LNCaP clone FGC (cell line): ENCODE data around the gene CUL1.

Experiments
- DNase-seq: peaks from one replicate; pipeline ENCODE4 v3.0.0-alpha.2; 2011; ENCODE audit warnings: low read depth
- H3K4me3 ChIP-seq: 2 replicates; pipeline ENCODE4 v1.5.1; 2011; ENCODE audit warnings: mild to moderate bottlenecking, low read depth, low read length, control low read depth
- CTCF ChIP-seq: IDR thresholded peaks from 2 replicates; pipeline ENCODE4 v1.5.1; 2012; ENCODE audit warnings: mild to moderate bottlenecking; ENCODE audit not compliant: control insufficient read depth, insufficient read depth; ENCODE audit errors: extremely low read depth

Gene CUL1

GRCh38 chr7:148681821-148682220 lies 16.9 kb upstream of the CUL1 start:
- DNase-seq = no peak
- H3K4me3 ChIP-seq = no peak overlapping the region
- TF ChIP-seq CTCF = no peak

- no peak for TF ChIP-seq CTCF
- no peak for DNase-seq
These were observed 14.3 kb upstream of the CUL1 start for GRCh38 chr7:148684289-148684830.

GRCh38 chr7:148686312-148686937 lies 12.3 kb upstream of the CUL1 start:
- no peak for DNase-seq
- TF ChIP-seq CTCF = no peak
- H3K4me3 ChIP-seq = no peak overlapping the region

More at GRCh38 chr7:148684289-148684830, 14.3 kb upstream of the CUL1 start:
- no peak overlapping the region for H3K4me3 ChIP-seq

GRCh38 chr7:148687555-148687954 lies 11.1 kb upstream of the CUL1 start:
- DNase-seq = no peak
- no peak for TF ChIP-seq CTCF
- H3K4me3 ChIP-seq = no peak overlapping the region

- no peak for DNase-seq
- TF ChIP-seq CTCF = no peak
- no peak overlapping the region for H3K4me3 ChIP-seq
These were observed 10.2 kb upstream of the CUL1 start for GRCh38 chr7:148688526-148688925.

- no peak for TF ChIP-seq CTCF
- no peak for DNase-seq
- H3K4me3 ChIP-seq = no peak overlapping the region
These were observed 5.1 kb upstream of the CUL1 start for GRCh38 chr7:148693651-148694050.

- H3K4me3 ChIP-seq = no peak overlapping the region
- no peak for TF ChIP-seq CTCF
- no peak for DNase-seq
These were observed 4.1 kb upstream of the CUL1 start for GRCh38 chr7:148694631-148695030.
